GM21825 (cell line): Measurements from ENCODE around the gene AHCY.
"Not testable (repeated sequence)": the region's sequence is repeated elsewhere in the genome, so short reads cannot be mapped to it uniquely, and the experiment has no call there.

Experiments used
- ATAC-seq: cut with Tn5 transposase; IDR thresholded peaks from one replicate; pipeline ENCODE4 v1.9.1; 2021; ENCODE audit warnings: mild to moderate bottlenecking, moderate library complexity; ENCODE audit not compliant: unreplicated experiment

Gene AHCY

DNA sequence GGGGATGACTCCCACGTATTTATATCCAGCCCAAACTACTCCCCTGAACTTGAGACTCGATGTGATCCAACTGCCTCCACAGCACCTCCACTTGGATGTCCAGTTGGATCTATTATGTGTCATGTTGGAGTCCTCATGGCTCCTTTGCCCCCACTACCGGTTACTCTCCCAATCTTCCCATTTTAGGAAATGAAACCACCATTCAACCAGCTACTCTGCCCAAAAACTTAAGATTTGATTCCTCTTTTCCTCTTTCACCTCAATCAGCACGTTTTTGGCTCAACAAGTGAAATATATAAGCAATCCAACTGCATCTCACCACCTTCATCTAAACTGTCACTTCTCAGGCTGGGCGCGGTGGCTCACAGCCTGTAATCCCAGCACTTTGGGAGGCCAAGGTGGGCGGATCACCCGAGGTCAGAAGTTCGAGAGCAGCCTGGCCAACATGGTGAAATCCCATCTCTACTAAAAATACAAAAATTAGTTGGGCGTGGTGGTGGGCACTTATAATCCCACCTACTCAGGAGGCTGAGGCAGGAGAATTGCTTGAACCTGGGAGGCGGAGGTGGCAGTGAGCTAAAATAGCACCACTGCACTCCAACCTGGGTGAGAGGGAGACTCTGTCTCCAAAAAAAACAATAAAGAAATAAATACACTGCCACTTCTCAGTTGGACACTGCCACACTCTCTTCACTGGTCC is 3.4 kb downstream of the AHCY start:
- no peak for ATAC-seq

- not testable (repeated sequence) for ATAC-seq
These were observed 4.8 kb downstream of the AHCY start for GRCh38 chr20:34298294-34298784.

DNA sequence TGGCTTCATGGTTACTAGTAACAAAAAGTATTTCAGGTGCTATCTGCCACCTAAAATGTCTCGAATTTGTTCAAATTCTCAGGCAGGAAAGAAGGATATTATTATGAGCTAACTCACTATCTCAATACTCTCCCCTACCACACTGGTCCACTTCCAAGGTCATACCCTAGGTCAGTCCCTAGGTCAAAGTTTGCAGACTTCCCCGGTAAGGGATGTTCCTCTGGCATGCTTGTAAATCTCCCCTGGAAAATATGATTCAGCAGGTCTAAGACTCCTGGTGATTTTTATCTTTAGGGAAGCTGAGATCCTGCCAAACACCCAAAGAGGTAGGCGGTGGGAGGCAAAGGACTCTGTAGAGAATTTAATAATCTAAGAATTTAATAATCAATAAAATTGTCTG is 6.7 kb downstream of the AHCY start:
- no peak for ATAC-seq

DNA sequence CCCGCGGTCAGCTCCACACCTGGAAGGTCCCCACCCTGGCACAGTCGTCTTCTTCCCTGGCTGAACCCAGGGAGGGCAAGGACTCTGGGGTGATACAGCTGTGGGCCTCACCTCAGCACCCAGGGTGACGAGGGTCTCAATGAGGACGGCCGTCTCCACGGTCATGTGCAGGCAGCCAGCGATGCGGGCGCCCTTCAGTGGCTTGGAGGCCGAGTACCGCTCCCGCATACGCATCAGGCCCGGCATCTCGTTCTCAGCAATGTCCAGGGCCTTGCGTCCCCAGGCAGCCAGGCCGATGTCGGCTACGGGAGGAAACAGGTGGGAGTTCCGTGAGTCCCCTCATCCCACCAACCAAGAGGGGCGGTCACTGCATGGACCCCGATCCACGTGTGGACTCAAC is 7.9 kb downstream of the AHCY start:
- ATAC-seq = no peak

GRCh38 chr20:34294563-34294962 is 8.6 kb downstream of the AHCY start:
- no peak for ATAC-seq

- ATAC-seq = no peak
These were observed 9.6 kb downstream of the AHCY start for GRCh38 chr20:34293589-34293988.

DNA sequence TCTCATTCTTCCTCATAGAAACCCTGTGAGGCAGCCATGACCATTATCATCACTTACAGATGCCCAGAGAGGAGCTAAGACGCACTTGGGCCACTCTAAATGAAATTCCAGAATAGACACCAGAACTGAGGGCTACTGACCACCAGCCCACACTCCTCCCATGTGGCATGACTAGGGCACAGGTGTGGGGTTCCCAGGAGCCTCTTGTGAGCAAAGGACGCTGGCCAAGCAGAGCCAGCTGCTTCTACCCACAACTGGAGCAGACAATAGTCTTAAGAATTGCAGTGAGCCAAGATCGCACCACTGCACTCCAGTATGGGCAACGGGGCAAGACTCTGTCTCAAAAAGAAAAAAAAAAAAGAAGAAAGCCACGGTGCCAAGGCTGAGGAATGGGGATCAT is 10.0 kb downstream of the AHCY start:
- ATAC-seq = no peak

DNA sequence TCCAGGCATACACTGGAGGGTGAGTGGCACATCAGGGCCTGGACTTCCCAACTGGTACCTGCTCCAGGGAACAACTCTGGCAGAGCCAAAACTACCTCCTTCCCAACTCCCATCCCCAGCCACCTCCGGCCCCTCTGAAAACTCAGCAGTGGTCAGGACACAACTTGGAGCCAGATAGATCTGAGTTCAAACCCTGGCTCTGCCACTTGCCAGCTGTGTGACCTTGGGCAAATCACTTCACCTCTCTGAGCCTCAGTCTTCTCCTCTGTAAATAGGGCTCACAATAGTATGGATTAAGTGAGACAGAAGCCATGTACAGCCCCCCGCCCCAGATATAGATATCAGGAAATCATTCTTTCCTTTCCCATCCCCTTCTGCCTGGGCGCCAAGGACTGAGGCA is 10.7 kb downstream of the AHCY start:
- no peak for ATAC-seq

GRCh38 chr20:34290471-34290870 is 12.7 kb downstream of the AHCY start:
- no peak for ATAC-seq

DNA sequence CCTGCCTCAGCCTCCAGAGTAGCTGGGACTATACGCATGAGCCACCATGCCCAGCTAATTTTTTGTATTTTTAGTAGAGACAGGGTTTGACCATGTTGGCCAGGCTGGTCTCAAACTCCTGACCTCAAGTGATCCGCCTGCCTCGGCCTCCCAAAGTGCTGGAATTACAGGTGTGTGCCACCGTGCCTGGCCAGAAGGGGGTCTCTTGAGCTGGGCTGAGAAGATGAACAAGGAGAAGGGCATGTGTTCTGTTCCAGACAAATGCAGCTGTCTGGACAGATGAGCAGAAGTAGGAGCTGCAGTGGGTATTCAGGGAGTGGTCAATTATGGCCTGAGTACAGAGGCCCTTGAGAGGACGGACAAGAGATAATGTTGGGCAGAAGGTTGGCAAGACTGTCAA is 15.7 kb downstream of the AHCY start:
- ATAC-seq = not testable (repeated sequence)

DNA sequence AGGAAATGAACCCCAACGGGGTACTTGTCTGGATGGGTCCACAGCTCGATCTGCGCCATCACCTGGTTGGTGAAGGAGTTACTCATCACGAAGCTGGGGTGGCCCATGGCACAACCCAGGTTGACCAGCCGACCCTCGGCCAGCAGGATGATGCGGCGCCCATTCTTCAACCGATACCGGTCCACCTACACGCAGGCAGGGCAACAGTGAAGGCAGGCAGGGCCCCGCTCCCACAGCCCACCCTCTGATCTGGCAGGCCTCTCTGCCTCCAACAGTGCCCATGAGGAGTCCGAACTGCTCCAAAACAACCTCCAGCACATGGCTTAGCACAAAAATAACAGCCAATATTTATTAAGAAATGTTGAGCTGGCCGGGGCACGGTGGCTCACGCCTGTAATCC is 17.7 kb downstream of the AHCY start:
- no peak for ATAC-seq

DNA sequence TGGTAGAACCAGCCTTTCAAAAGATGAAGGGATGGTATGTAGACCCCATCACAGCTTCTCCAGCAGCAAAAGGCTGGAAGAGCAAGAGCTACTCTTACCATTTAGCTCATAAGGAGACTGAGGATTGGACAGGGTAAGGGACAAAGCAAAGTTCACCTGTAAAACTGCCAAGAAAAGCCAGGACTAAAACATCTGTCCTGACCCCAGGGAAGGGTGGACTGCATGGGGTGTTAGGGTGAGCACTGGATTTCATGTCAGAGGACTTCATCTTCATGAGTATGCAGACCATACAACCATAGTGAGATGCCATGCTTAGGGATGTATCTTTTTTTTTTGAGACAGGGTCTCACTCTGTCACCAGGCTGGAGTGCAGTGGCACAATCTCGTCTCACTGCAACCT is 19.3 kb downstream of the AHCY start:
- ATAC-seq = no peak

- ATAC-seq = no peak
These were observed 21.1 kb downstream of the AHCY start for GRCh38 chr20:34282041-34282440.

- no peak for ATAC-seq
These were observed 22.0 kb downstream of the AHCY start for GRCh38 chr20:34281177-34281576.

DNA sequence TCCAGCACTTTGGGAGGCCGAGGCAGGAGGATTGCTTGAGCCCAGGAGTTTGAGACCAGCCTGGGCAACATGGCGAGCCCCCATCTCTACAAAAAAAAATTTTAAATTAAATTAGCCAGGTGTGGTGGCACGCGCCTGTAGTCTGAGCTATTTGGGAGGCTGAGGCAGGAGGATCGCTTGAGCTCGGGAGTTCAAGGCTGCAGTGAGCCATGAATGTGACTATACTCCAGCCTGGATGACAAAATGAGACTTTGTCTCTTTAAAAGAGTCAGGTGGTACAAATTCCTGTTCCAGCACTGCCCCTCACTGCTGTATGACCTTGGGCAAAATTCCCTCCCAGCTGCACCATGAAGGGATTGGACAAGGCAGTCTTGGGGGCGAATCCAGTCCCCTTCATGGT is 28.5 kb downstream of the AHCY start:
- ATAC-seq = no peak

DNA sequence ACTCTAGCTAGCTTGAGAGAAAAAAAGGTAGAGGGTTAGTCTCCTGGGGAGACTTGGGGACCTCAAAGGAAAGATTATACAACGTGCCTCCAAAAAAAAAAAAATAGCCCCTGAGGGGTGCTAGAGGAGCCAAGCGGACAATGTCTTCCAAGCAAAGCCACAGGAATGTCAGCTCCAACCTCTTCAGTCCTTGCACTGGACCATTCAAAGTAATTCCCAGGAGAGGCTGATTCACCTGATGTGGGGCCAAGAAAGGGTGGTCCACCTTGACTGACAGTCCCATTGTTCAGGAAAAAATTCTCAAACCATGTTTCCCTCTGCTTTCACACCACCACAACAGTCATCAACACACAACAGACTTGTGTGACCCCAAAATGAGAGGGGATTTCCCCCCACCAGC is 31.2 kb downstream of the AHCY start:
- no peak for ATAC-seq

GRCh38 chr20:34269996-34270627 is 33.0 kb downstream of the AHCY start:
- no peak for ATAC-seq

DNA sequence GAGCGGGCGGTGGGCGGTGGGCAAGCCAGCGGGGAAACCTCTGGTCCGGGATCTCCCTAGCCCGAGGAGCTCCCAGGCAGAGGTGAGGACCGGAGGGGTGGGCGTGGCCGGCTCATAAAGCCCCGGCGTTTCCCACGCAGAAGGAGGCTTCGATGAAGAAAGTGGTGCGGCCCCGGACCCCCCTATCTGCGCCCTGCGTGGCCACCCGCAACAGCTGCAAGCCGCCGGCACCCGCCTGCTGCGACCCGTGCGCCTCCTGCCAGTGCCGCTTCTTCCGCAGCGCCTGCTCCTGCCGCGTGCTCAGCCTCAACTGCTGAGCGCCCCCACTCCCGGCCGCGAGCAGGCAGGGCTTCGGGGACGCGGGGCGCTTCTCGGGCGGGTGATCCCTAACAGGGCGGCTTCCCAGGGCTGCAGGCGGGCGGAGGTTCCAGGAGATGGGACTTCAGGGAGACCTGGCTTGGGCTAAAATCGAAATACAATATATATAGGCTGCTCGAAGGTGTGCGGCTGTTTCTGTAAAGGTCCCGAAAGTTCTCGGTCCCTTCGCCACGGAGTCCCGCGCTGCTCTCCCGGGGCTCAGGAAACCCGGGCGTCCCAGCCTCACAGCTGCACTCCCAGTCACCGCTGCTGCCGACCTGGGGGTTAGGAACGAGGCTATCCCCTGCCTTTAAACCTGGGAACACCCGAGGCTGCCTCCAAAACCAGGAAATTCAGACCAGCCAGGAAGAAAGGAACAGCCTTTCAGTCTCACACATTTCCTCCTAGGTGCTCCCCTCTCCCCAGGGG is 34.1 kb downstream of the AHCY start:
- ATAC-seq = no peak

GRCh38 chr20:34268145-34268544 is 35.0 kb downstream of the AHCY start:
- ATAC-seq = no peak

DNA sequence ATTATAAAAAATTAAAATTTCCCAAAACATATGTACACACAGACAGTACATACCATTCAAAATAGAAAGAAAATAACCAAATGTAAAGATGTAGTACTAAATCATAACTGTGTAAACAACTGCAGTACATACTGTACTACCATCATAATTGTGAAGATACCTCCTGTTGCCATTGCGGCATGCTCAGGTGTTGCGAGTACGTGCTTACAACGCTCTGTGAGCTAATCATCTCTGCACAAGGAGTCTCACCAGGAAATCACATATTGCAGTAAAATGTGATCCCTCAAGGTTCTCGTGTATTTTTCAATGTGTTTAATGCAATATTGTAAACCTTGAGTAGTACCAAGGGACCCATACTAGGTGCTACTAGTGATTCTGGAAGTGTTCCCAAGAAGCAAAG is 39.0 kb downstream of the AHCY start:
- no peak for ATAC-seq

DNA sequence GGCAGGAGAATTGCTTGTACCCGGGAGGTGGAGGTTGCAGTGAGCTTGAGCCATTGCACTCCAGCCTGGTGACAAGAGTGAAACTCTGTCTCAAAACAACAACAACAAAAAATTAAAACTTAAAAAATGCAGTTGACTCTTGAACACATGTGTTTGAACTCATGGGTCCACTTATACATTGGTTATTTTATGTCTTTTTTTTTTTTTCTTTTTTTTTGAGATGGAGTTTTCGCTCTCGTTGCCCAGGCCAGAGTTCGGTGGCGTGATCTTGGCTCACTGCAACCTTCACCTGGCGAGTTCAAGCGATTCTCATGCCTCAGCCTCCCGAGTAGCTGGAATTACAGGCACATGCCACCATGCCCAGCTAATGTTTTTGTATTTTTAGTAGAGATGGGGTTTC is 39.7 kb downstream of the AHCY start:
- ATAC-seq = not testable (repeated sequence)
